ENCODE results near the gene HEY2. TPM values are rescaled to one million over a fixed set of nuclear protein-coding genes. Genes with fewer than 3 reads are reported as not detected.

Gene HEY2
- total and polyA plus RNA-seq, 4 donors, result 1.0 to 2.0 (median 1.4) TPM

- DNase-seq (ENCODE audit: low spot score), result no peak
- no peak overlapping the region for H3K4me3 ChIP-seq (ENCODE audit: low read depth in 1 of 3, low read length in 3 of 3)
- H3K27me3 ChIP-seq (ENCODE audit: control insufficient read depth in 4 of 4, insufficient read depth in 4 of 4, low read length in 3 of 4), result no peaks in the 10 kb centered on the region
- peak overlapping the region in 1 of 2 donors; percentile 75 for H3K27ac ChIP-seq (ENCODE audit: low read depth in 1 of 2, low read length in 2 of 2)
- no peaks in the 10 kb centered on the region for H3K9me3 ChIP-seq (ENCODE audit: control insufficient read depth in 4 of 4, low read length in 3 of 4)
- peak overlapping the region in 1 of 2 donors; percentile 55 for H3K9ac ChIP-seq (ENCODE audit: low read depth in 1 of 2, low read length in 2 of 2)
- TF ChIP-seq, protein P1, sequence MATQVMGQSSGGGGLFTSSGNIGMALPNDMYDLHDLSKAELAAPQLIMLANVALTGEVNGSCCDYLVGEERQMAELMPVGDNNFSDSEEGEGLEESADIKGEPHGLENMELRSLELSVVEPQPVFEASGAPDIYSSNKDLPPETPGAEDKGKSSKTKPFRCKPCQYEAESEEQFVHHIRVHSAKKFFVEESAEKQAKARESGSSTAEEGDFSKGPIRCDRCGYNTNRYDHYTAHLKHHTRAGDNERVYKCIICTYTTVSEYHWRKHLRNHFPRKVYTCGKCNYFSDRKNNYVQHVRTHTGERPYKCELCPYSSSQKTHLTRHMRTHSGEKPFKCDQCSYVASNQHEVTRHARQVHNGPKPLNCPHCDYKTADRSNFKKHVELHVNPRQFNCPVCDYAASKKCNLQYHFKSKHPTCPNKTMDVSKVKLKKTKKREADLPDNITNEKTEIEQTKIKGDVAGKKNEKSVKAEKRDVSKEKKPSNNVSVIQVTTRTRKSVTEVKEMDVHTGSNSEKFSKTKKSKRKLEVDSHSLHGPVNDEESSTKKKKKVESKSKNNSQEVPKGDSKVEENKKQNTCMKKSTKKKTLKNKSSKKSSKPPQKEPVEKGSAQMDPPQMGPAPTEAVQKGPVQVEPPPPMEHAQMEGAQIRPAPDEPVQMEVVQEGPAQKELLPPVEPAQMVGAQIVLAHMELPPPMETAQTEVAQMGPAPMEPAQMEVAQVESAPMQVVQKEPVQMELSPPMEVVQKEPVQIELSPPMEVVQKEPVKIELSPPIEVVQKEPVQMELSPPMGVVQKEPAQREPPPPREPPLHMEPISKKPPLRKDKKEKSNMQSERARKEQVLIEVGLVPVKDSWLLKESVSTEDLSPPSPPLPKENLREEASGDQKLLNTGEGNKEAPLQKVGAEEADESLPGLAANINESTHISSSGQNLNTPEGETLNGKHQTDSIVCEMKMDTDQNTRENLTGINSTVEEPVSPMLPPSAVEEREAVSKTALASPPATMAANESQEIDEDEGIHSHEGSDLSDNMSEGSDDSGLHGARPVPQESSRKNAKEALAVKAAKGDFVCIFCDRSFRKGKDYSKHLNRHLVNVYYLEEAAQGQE (IDR thresholded peaks at IDR 0.05), result no peak
- peak; percentile 20 to 42 for TF ChIP-seq HNF4A (conservative IDR thresholded peaks at IDR 0.05)
- peaks cover 0 to 6% (median 1%) of the 10 kb centered on the region in 4 donors for H3K36me3 ChIP-seq (ENCODE audit: control insufficient read depth in 4 of 4, insufficient read depth in 3 of 4, low read depth in 1 of 4, low read length in 3 of 4)
- H3K4me1 ChIP-seq (ENCODE audit: control insufficient read depth in 4 of 4, insufficient read depth in 4 of 4, low read length in 3 of 4), result peaks cover 0 to 41% (median 25%) of the 10 kb centered on the region in 4 donors
These were observed 4.5 kb downstream of the HEY2 start for GRCh38 chr6:125753937-125754259.

GRCh38 chr6:125754566-125754965, 5.1 kb downstream of the HEY2 start:
- Histone ChIP-seq H3K27me3 (ENCODE audit: control insufficient read depth in 4 of 4, insufficient read depth in 4 of 4, low read length in 3 of 4) (no peaks in the 10 kb centered on the region), H3K27ac (ENCODE audit: low read depth in 1 of 2, low read length in 2 of 2) (no peak overlapping the region), H3K4me1 (ENCODE audit: control insufficient read depth in 4 of 4, insufficient read depth in 4 of 4, low read length in 3 of 4) (peaks cover 0 to 41% (median 25%) of the 10 kb centered on the region in 4 donors), H3K9me3 (ENCODE audit: control insufficient read depth in 4 of 4, low read length in 3 of 4) (no peaks in the 10 kb centered on the region), H3K36me3 (ENCODE audit: control insufficient read depth in 4 of 4, insufficient read depth in 3 of 4, low read depth in 1 of 4, low read length in 3 of 4) (peaks cover under 1 to 12% (median 7%) of the 10 kb centered on the region in 4 donors), H3K4me3 (ENCODE audit: low read depth in 1 of 3, low read length in 3 of 3) (no peak overlapping the region), H3K9ac (ENCODE audit: low read depth in 1 of 2, low read length in 2 of 2) (no peak overlapping the region)
- DNase-seq (ENCODE audit: low spot score), result no peak
- TF ChIP-seq JUND (IDR thresholded peaks at IDR 0.05) (no peak), HNF4A (conservative IDR thresholded peaks at IDR 0.05) (no peak), HNF4G (IDR thresholded peaks at IDR 0.05) (no peak), NR2F2 (IDR thresholded peaks at IDR 0.05) (no peak), RXRA (IDR thresholded peaks at IDR 0.05) (no peak), TAF1 (conservative IDR thresholded peaks at IDR 0.05) (no peak), MAX (IDR thresholded peaks at IDR 0.05) (no peak), FOXA1 (IDR thresholded peaks at IDR 0.05) (no peak), EGR1 (IDR thresholded peaks at IDR 0.05; ENCODE audit: low read depth in 2 of 2) (no peak), ATF3 (IDR thresholded peaks at IDR 0.05) (no peak), SP1 (IDR thresholded peaks at IDR 0.05) (no peak), CTCF (IDR thresholded peaks at IDR 0.05; ENCODE audit: low read depth, low read length, missing input control) (no peak), RAD21 (IDR thresholded peaks at IDR 0.05) (no peak), FOXA2 (IDR thresholded peaks at IDR 0.05) (no peak), YY1 (IDR thresholded peaks at IDR 0.05) (no peak), GABPA (IDR thresholded peaks at IDR 0.05 in 1 of 2, conservative IDR thresholded peaks at IDR 0.05 in 1 of 2) (no peak)
- TF ChIP-seq, protein P1 (IDR thresholded peaks at IDR 0.05), result no peak
- TF ChIP-seq, protein P2, sequence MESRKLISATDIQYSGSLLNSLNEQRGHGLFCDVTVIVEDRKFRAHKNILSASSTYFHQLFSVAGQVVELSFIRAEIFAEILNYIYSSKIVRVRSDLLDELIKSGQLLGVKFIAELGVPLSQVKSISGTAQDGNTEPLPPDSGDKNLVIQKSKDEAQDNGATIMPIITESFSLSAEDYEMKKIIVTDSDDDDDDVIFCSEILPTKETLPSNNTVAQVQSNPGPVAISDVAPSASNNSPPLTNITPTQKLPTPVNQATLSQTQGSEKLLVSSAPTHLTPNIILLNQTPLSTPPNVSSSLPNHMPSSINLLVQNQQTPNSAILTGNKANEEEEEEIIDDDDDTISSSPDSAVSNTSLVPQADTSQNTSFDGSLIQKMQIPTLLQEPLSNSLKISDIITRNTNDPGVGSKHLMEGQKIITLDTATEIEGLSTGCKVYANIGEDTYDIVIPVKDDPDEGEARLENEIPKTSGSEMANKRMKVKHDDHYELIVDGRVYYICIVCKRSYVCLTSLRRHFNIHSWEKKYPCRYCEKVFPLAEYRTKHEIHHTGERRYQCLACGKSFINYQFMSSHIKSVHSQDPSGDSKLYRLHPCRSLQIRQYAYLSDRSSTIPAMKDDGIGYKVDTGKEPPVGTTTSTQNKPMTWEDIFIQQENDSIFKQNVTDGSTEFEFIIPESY (IDR thresholded peaks at IDR 0.05), result no peak
- 45% methylated on average over 2 of the region's 2 CpGs for WGBS

Measured in liver (tissue), 9 donors.